GM12892 (cell line): ENCODE results near the gene LMF1.

Experiments
- POLR2A ChIP-seq: IDR thresholded peaks from 2 replicates; pipeline ENCODE4 v1.6.1; 2011; ENCODE audit warnings: low read depth, low read length, control low read depth
- POLR2AphosphoS5 ChIP-seq: IDR thresholded peaks from 2 replicates; pipeline ENCODE4 v1.6.1; 2011; ENCODE audit warnings: low read depth, low read length, control low read depth

DNA sequence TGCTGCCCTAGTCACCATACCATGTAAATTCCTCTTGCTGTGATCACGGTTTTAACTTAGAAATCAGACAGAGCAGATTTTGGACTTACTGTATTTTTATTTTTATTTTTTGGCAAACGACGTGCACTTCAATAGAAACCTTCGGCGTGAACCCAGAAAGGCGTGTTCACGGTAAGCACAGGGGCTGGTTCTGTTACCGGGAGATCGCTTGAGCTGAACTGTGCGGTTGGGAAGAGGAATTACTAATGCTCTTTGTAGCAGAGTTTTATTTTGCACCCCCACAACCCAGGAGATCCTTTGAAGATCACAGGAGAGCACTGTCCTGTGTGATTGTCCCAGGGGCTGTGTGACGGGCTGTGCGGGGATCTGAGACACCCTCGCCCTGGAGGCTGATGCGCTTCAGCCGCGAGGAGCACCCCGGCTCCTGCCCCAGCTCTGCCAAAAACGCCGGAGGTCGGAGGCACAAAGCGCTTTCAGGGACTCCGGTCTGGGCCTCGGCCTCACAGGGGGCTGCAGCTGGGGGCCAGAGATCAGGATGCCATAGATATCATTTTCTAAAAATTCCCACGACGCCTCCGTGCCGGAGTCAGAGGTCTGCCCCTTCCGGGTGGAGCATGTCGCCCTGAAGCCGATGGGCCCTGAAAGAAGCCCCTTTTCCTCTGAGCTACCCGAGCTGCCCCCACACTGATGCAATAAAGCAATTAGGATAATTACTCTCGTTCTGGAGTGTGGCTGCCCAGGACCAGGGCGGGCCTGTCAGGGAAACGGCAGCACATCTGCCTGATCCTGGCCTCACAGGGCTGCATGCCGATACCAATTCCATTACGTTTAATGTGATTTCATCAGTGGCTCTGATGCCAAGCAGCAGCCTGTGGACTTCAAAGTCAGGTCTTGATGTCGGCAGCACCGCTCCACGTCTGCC lies 71.8 kb downstream of the LMF1 start:
- TF ChIP-seq POLR2AphosphoS5 (no peak), POLR2A (no peak)
